Measurements from ENCODE around the gene DAGLA. TPM values are rescaled to one million over a fixed set of nuclear protein-coding genes. Genes with fewer than 3 reads are reported as not detected.
A peak's percentile ranks its signal among the peaks of the same experiment; 100 is the strongest.

The DAGLA gene
- total RNA-seq, 4 donors from 2014 or later: 11.9 to 31.4 (median 17.0) TPM

- no peaks in the 10 kb centered on the region for H3K27me3 ChIP-seq
- TF ChIP-seq CTCF (IDR thresholded peaks at IDR 0.05) (no peak), POLR2A (IDR thresholded peaks at IDR 0.05) (no peak), EP300 (IDR thresholded peaks at IDR 0.05; ENCODE audit: low read depth) (no peak)
- H3K4me3 ChIP-seq: no peak overlapping the region
- no peaks in the 10 kb centered on the region for H3K36me3 ChIP-seq
- WGBS, 2 donors (ENCODE audit: low coverage in 1 of 2): 94% methylated on average over 7 of the region's 10 CpGs; no CpG with 5 or more reads in 1 of the 2 donors
- DNase-seq: no peak
- no peaks in the 10 kb centered on the region for H3K9me3 ChIP-seq
- peaks cover 0 to 10% (median 8%) of the 10 kb centered on the region in 4 donors for H3K4me1 ChIP-seq
- in situ Hi-C loops (cut with MboI; ENCODE audit: low pct_ligation_motif_present in 1 of 4, low pct_unique_long_range_greater_than_20kb in 1 of 4, low sequenced_read_pairs in 3 of 4) (no loop called here), intact Hi-C loops (cut with DNase I; ENCODE audit: low total_unique reads) (no loop called here)
- no peak overlapping the region for H3K27ac ChIP-seq
These were observed 64.5 kb downstream of the DAGLA start for GRCh38 chr11:61744609-61745156.

- TF ChIP-seq POLR2A (IDR thresholded peaks at IDR 0.05): no peak
- no peak for TF ChIP-seq POLR2AphosphoS5 (IDR thresholded peaks at IDR 0.05)
- no peak for TF ChIP-seq CTCF (IDR thresholded peaks at IDR 0.05)
- no peak for TF ChIP-seq EP300 (IDR thresholded peaks at IDR 0.05; ENCODE audit: low read depth)
- no peaks in the 10 kb centered on the region for H3K27me3 ChIP-seq
- intact Hi-C loops (cut with DNase I; ENCODE audit: low total_unique reads): no loop called here
- no peak overlapping the region for H3K4me3 ChIP-seq
- in situ Hi-C loops (cut with MboI; ENCODE audit: low pct_ligation_motif_present in 1 of 4, low pct_unique_long_range_greater_than_20kb in 1 of 4, low sequenced_read_pairs in 3 of 4): no loop called here
- WGBS, 2 donors (ENCODE audit: low coverage in 1 of 2): 68% methylated on average over 11 of the region's 15 CpGs; no CpG with 5 or more reads in 1 of the 2 donors
- no peaks in the 10 kb centered on the region for H3K9me3 ChIP-seq
- no peak for DNase-seq
- H3K4me1 ChIP-seq: peaks cover 0 to 10% (median 8%) of the 10 kb centered on the region in 4 donors
- no peaks in the 10 kb centered on the region for H3K36me3 ChIP-seq
- H3K27ac ChIP-seq: no peak overlapping the region
These were observed 65.7 kb downstream of the DAGLA start for GRCh38 chr11:61745781-61746441.

- in situ Hi-C loops (cut with MboI; ENCODE audit: low pct_ligation_motif_present in 1 of 4, low pct_unique_long_range_greater_than_20kb in 1 of 4, low sequenced_read_pairs in 3 of 4) (no loop called here), intact Hi-C loops (cut with DNase I; ENCODE audit: low total_unique reads) (no loop called here)
- no peak for TF ChIP-seq POLR2AphosphoS5 (IDR thresholded peaks at IDR 0.05)
- TF ChIP-seq CTCF (IDR thresholded peaks at IDR 0.05): no peak
- no peak for TF ChIP-seq EP300 (IDR thresholded peaks at IDR 0.05; ENCODE audit: low read depth)
- TF ChIP-seq POLR2A (IDR thresholded peaks at IDR 0.05): no peak
- WGBS, 2 donors (ENCODE audit: low coverage in 1 of 2): 78% methylated on average over 19 of the region's 19 CpGs; no CpG with 5 or more reads in 1 of the 2 donors
- H3K27ac ChIP-seq: no peak overlapping the region
- no peak for DNase-seq
- H3K4me1 ChIP-seq: peaks cover 0 to 10% (median 8%) of the 10 kb centered on the region in 4 donors
- H3K27me3 ChIP-seq: no peaks in the 10 kb centered on the region
- H3K9me3 ChIP-seq: no peaks in the 10 kb centered on the region
- H3K4me3 ChIP-seq: no peak overlapping the region
- H3K36me3 ChIP-seq: no peaks in the 10 kb centered on the region
These were observed 66.4 kb downstream of the DAGLA start for GRCh38 chr11:61746442-61747191.

- intact Hi-C loops (cut with DNase I; ENCODE audit: low total_unique reads): no loop called here
- Histone ChIP-seq H3K4me1 (peaks cover 4 to 15% (median 12%) of the 10 kb centered on the region in 4 donors), H3K27me3 (peaks cover 5% of the 10 kb centered on the region), H3K27ac (no peak overlapping the region), H3K36me3 (no peaks in the 10 kb centered on the region), H3K4me3 (no peak overlapping the region), H3K9me3 (no peaks in the 10 kb centered on the region)
- WGBS, 2 donors (ENCODE audit: low coverage in 1 of 2): 61% methylated on average over 17 of the region's 19 CpGs; no CpG with 5 or more reads in 1 of the 2 donors
- in situ Hi-C loops (cut with MboI; ENCODE audit: low pct_ligation_motif_present in 1 of 4, low pct_unique_long_range_greater_than_20kb in 1 of 4, low sequenced_read_pairs in 3 of 4): no loop called here
- TF ChIP-seq CTCF (IDR thresholded peaks at IDR 0.05) (peak; percentile 85 to 95 (median 88)), POLR2A (IDR thresholded peaks at IDR 0.05) (no peak)
- DNase-seq: peak; percentile 86
These were observed 67.2 kb downstream of the DAGLA start for GRCh38 chr11:61747192-61747966.
